ENCODE measurements around the gene CAPN1. TPM values are rescaled to one million over a fixed set of nuclear protein-coding genes. Genes with fewer than 3 reads are reported as not detected.

Gene CAPN1
- total and polyA plus RNA-seq, 9 of the 15 experiments (the other 6 are each of a cell fraction or from before 2014, with no cell fraction given), result 3.5 to 199 (median 61.6) TPM

- no peak for TF ChIP-seq CBX8 (IDR thresholded peaks at IDR 0.05; ENCODE audit: borderline replicate concordance, extremely low read depth, low read depth, low read length, poor library complexity, severe bottlenecking)
- TF ChIP-seq POLR2AphosphoS2 (IDR thresholded peaks at IDR 0.05; ENCODE audit: low read length), result no peak
- no peak for TF ChIP-seq NONO (IDR thresholded peaks at IDR 0.05; ENCODE audit: low read depth in 2 of 2, low read length in 1 of 2)
- TF ChIP-seq NR4A1 (CRISPR knock-in tag; IDR thresholded peaks at IDR 0.05), result no peak
- 0 out of 2 replicates have a peak, but pooled peaks have one; percentile 18 for TF ChIP-seq NR4A1 (tag; IDR thresholded peaks at IDR 0.05)
- TF ChIP-seq ZHX1 (conservative IDR thresholded peaks at IDR 0.05; ENCODE audit: low read length), result no peak
- TF ChIP-seq THAP7 (CRISPR knock-in tag; IDR thresholded peaks at IDR 0.05), result no peak
- TF ChIP-seq TFAP4 (CRISPR knock-in tag; IDR thresholded peaks at IDR 0.05; ENCODE audit: borderline replicate concordance), result peak; percentile 57; the same call in 1 of the 2 replicates
- no peak; the same call in 1 of the 2 replicates for TF ChIP-seq RAD51 (IDR thresholded peaks at IDR 0.05; ENCODE audit: borderline replicate concordance, low read depth)
- no peak for TF ChIP-seq MAFG (tag; conservative IDR thresholded peaks at IDR 0.05)
- TF ChIP-seq TRIM25 (IDR thresholded peaks at IDR 0.05; ENCODE audit: borderline replicate concordance), result no peak
- TF ChIP-seq STAG1 (CRISPR knock-in tag; IDR thresholded peaks at IDR 0.05; ENCODE audit: borderline replicate concordance), result no peak
- no peak; the same call in 1 of the 2 replicates for TF ChIP-seq ZNF395 (CRISPR knock-in tag; IDR thresholded peaks at IDR 0.05)
- no peak for TF ChIP-seq FOXP1 (CRISPR knock-in tag; IDR thresholded peaks at IDR 0.05)
- no peak for TF ChIP-seq THRB (CRISPR knock-in tag; conservative IDR thresholded peaks at IDR 0.05)
- TF ChIP-seq BDP1 (IDR thresholded peaks at IDR 0.05; ENCODE audit: insufficient read depth, insufficient read length), result no peak
- no peak for TF ChIP-seq TGIF2 (CRISPR knock-in tag; IDR thresholded peaks at IDR 0.05)
- TF ChIP-seq CREM (IDR thresholded peaks at IDR 0.05; ENCODE audit: low read depth), result peak; percentile 57; the same call in 1 of the 2 replicates
These were observed 46.6 kb upstream of the CAPN1 start (continued) for GRCh38 chr11:65134952-65135632.

Measured in K562 (cell line).